ENCODE measurements around the gene RASGEF1B. TPM values are rescaled to one million over a fixed set of nuclear protein-coding genes. Genes with fewer than 3 reads are reported as not detected.
A peak's percentile ranks its signal among the peaks of the same experiment; 100 is the strongest.

The RASGEF1B gene
- total and polyA plus RNA-seq, 5 donors from 2014 or later = 1.1 to 28.0 (median 2.4) TPM

DNA sequence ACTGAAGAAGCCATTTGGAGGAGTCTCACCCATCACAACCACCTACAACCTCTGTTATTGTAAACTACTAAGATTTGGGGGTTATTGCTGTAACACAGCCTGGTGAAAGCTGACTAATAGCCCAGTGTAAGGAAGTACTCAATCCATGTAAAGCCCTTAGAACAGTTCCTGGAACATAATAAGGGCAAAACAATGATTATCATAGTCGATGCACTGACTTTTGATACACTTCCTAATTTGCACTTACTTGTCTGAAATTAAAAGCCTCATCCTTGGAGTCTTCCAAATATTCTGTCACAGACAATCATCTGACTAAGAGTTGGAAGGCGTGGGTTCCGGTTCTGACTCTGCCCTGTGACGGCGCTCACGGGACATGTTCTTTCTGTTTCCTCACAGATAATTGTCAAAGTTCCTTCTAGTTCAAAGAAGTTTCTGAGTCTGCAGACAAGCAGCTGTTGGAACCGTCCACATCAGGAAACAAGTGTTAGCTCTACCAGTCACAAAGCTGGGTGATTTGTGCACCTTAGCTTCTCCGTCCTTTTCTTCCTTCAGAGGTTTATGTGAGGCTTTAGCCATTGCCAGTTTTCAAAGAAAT is 33.4 kb upstream of the RASGEF1B start:
- peak; percentile 37 to 88 (median 61) for DNase-seq
- H3K36me3 Mint-ChIP-seq = no peaks in the 10 kb centered on the region
- Histone ChIP-seq H3K4me3 (ENCODE audit: low read depth, low read length) (peak overlapping the region; percentile 56), H3K27me3 (ENCODE audit: control insufficient read depth, insufficient read depth, low read length) (no peaks in the 10 kb centered on the region), H3K9me3 (ENCODE audit: control insufficient read depth in 2 of 2, low read length in 2 of 2) (no peaks in the 10 kb centered on the region), H3K27ac (ENCODE audit: insufficient read depth, low read length, poor library complexity, severe bottlenecking) (peak overlapping the region; percentile 48), H3K4me1 (ENCODE audit: control insufficient read depth, insufficient read depth, low read length, poor library complexity, severe bottlenecking) (peaks cover 9% of the 10 kb centered on the region), H3K36me3 (ENCODE audit: control insufficient read depth, insufficient read depth, low read length) (no peaks in the 10 kb centered on the region)
- H3K27ac Mint-ChIP-seq = peak overlapping the region; percentile 84 to 86 (median 85)
- peak; percentile 78 to 80 for ATAC-seq (ENCODE audit: low read depth in 2 of 2)
- peaks cover 16 to 25% (median 18%) of the 10 kb centered on the region in 4 donors for H3K4me1 Mint-ChIP-seq
- H3K4me3 Mint-ChIP-seq = peak overlapping the region; percentile 0 to 76 (median 62)
- no peaks in the 10 kb centered on the region for H3K27me3 Mint-ChIP-seq
- no peaks in the 10 kb centered on the region for H3K9me3 Mint-ChIP-seq

DNA sequence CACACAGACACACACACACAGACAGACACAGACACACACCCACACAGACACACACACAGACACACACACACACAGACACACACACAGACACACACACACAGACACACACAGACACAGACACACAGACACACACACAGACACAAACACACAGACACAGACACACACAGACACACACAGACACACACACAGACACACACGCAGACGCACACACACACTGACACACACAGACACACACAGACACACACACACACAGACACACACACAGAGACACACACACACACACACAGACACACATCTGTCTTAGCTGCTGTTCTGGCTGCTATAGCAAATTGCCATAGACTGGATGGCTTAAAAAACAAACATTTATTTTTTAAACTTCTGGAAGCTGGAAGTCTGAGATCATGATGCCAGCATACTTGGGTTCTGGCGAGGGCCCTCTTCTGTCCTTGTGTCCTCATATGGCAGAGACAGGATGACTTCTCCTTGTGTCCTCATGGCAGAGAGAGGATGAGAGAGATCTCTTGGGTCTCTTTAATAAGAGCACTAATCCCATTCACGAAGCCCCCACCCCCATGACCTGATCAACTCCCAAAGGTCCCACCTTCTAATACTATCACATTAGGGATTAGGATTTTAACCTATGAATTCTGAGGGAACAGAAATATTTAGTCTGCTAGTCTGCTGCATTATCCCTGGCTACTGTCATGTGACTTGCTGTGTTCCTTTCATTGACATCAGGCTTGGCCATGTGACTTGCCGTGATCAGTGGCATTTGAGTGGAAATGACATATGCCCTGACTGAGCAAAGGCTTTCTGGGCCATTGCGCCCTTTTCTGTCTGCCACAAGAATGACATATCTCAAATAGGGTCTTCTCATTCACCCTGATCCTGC is 32.7 kb upstream of the RASGEF1B start:
- Histone ChIP-seq H3K4me3 (ENCODE audit: low read depth, low read length) (peak overlapping the region; percentile 56), H3K9me3 (ENCODE audit: control insufficient read depth in 2 of 2, low read length in 2 of 2) (no peaks in the 10 kb centered on the region), H3K36me3 (ENCODE audit: control insufficient read depth, insufficient read depth, low read length) (no peaks in the 10 kb centered on the region), H3K4me1 (ENCODE audit: control insufficient read depth, insufficient read depth, low read length, poor library complexity, severe bottlenecking) (peaks cover 9% of the 10 kb centered on the region), H3K27me3 (ENCODE audit: control insufficient read depth, insufficient read depth, low read length) (no peaks in the 10 kb centered on the region), H3K27ac (ENCODE audit: insufficient read depth, low read length, poor library complexity, severe bottlenecking) (no peak overlapping the region)
- Mint-ChIP-seq H3K9me3 (no peaks in the 10 kb centered on the region), H3K27ac (peak overlapping the region; percentile 78 to 92 (median 84)), H3K27me3 (no peaks in the 10 kb centered on the region), H3K36me3 (no peaks in the 10 kb centered on the region), H3K4me1 (peaks cover 17 to 25% (median 18%) of the 10 kb centered on the region in 4 donors), H3K4me3 (no peak overlapping the region)
- ATAC-seq (ENCODE audit: low read depth in 2 of 2) = peak; percentile 22 to 41
- DNase-seq = peak in 1 of 3 donors; percentile 6

DNA sequence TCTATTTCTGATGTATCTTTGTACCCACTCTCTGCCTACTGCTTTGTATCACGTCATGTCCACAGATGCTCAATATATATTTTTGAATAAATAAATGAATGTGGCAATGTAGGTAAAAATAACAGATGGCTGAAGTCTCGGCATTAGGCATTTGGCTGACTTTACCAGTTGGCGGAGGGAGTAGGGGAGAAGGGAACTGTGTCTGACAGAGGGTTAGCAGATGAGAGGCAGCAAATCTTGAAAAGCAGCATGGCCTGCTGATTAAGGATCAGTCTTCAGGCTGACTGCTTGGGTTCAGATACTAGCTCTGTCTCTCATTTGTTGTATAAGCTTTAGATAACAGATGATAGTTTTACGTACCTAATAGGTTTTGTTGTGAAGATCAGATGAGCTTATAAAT is 31.9 kb upstream of the RASGEF1B start:
- H3K27me3 ChIP-seq (ENCODE audit: control insufficient read depth, insufficient read depth, low read length) = no peaks in the 10 kb centered on the region
- no peak for DNase-seq
- H3K4me1 ChIP-seq (ENCODE audit: control insufficient read depth, insufficient read depth, low read length, poor library complexity, severe bottlenecking) = peaks cover 9% of the 10 kb centered on the region
- peak overlapping the region; percentile 78 to 92 (median 84) for H3K27ac Mint-ChIP-seq
- no peak overlapping the region for H3K4me3 Mint-ChIP-seq
- no peaks in the 10 kb centered on the region for H3K9me3 Mint-ChIP-seq
- H3K36me3 ChIP-seq (ENCODE audit: control insufficient read depth, insufficient read depth, low read length) = no peaks in the 10 kb centered on the region
- H3K27me3 Mint-ChIP-seq = no peaks in the 10 kb centered on the region
- peaks cover 17 to 25% (median 18%) of the 10 kb centered on the region in 4 donors for H3K4me1 Mint-ChIP-seq
- H3K27ac ChIP-seq (ENCODE audit: insufficient read depth, low read length, poor library complexity, severe bottlenecking) = no peak overlapping the region
- no peaks in the 10 kb centered on the region for H3K36me3 Mint-ChIP-seq
- H3K4me3 ChIP-seq (ENCODE audit: low read depth, low read length) = no peak overlapping the region
- H3K9me3 ChIP-seq (ENCODE audit: control insufficient read depth in 2 of 2, low read length in 2 of 2) = no peaks in the 10 kb centered on the region
- no peak for ATAC-seq (ENCODE audit: low read depth in 2 of 2)

DNA sequence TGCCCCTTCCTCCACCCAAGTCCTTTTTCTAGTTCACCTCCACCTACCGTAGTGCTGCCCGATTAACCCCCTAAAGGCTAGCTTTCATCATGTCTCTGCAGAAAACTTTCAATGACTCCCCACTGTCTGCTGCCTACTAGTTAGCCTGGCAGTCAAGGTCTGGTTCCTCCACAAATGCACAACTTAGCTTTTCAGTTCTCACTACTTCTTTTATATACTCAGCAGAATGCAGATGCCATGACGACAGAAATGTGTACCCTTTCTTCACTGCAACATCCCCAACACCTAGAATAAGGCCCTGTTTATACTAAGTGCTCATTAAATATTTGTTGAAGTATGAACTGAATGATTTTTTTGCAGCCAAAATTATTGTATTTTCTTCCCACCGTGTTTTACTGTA is 30.9 kb upstream of the RASGEF1B start:
- peaks cover 9% of the 10 kb centered on the region for H3K4me1 ChIP-seq (ENCODE audit: control insufficient read depth, insufficient read depth, low read length, poor library complexity, severe bottlenecking)
- peaks cover 17 to 25% (median 18%) of the 10 kb centered on the region in 4 donors for H3K4me1 Mint-ChIP-seq
- no peaks in the 10 kb centered on the region for H3K9me3 Mint-ChIP-seq
- H3K4me3 ChIP-seq (ENCODE audit: low read depth, low read length) = no peak overlapping the region
- H3K36me3 Mint-ChIP-seq = no peaks in the 10 kb centered on the region
- H3K9me3 ChIP-seq (ENCODE audit: control insufficient read depth in 2 of 2, low read length in 2 of 2) = no peaks in the 10 kb centered on the region
- H3K27me3 Mint-ChIP-seq = no peaks in the 10 kb centered on the region
- no peaks in the 10 kb centered on the region for H3K36me3 ChIP-seq (ENCODE audit: control insufficient read depth, insufficient read depth, low read length)
- no peak for ATAC-seq (ENCODE audit: low read depth in 2 of 2)
- H3K27ac Mint-ChIP-seq = peak overlapping the region in 1 of 3 donors; percentile 84
- DNase-seq = no peak
- no peak overlapping the region for H3K27ac ChIP-seq (ENCODE audit: insufficient read depth, low read length, poor library complexity, severe bottlenecking)
- H3K27me3 ChIP-seq (ENCODE audit: control insufficient read depth, insufficient read depth, low read length) = no peaks in the 10 kb centered on the region
- no peak overlapping the region for H3K4me3 Mint-ChIP-seq

DNA sequence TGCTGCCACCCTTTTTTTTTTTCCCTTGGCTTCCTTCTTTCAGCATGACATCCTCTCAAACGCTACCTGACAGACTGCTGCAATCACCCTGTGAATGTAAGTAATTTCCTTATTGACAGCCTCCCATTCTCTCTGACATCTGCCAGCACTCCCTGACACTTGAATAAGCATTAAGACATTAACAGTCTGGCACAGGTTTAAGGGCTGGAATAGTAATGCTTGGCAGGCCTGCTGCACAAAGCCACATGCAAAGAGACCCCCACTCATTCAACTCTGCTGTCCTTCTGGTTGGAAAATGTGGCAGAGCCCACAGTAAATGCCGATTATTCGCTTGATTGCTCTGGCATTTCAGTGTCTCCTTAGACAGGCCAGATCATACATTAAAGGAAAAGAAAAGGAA is 28.1 kb upstream of the RASGEF1B start:
- no peak for ATAC-seq (ENCODE audit: low read depth in 2 of 2)
- Histone ChIP-seq H3K27me3 (ENCODE audit: control insufficient read depth, insufficient read depth, low read length) (no peaks in the 10 kb centered on the region), H3K36me3 (ENCODE audit: control insufficient read depth, insufficient read depth, low read length) (no peaks in the 10 kb centered on the region), H3K27ac (ENCODE audit: insufficient read depth, low read length, poor library complexity, severe bottlenecking) (no peak overlapping the region), H3K4me3 (ENCODE audit: low read depth, low read length) (no peak overlapping the region), H3K9me3 (ENCODE audit: control insufficient read depth in 2 of 2, low read length in 2 of 2) (no peaks in the 10 kb centered on the region), H3K4me1 (ENCODE audit: control insufficient read depth, insufficient read depth, low read length, poor library complexity, severe bottlenecking) (no peaks in the 10 kb centered on the region)
- DNase-seq = no peak
- Mint-ChIP-seq H3K27ac (peak overlapping the region in 1 of 3 donors; percentile 7), H3K4me3 (no peak overlapping the region), H3K36me3 (no peaks in the 10 kb centered on the region), H3K27me3 (no peaks in the 10 kb centered on the region), H3K9me3 (no peaks in the 10 kb centered on the region), H3K4me1 (peaks cover 5 to 13% (median 11%) of the 10 kb centered on the region in 4 donors)

DNA sequence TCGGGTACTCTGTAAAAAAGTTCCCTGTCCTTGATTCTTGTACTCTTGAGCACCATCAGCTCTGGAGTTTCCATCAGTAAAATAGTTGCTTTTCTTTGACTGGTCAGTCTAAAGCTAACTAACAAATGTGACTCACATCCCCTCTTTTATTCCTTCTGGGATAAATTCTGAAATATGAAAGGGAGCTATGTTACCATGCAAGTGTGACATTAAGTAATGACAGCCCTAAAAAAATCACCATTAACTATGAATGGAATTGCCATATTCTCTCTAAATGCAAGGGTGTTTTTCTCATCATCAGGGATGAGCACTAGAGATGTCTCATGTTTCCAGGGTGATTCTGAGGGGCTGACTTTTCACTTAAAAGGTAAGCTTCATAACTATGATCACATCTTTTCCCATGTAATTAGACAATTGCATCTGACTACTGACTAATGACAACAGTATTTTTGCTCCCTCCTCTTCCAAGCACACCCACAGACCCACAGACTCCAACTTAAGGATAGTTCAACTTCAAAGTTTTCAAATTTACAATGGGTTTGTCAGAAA is 26.9 kb upstream of the RASGEF1B start:
- Mint-ChIP-seq H3K9me3 (no peaks in the 10 kb centered on the region), H3K36me3 (no peaks in the 10 kb centered on the region), H3K4me1 (peaks cover 9 to 17% (median 12%) of the 10 kb centered on the region in 4 donors), H3K4me3 (no peak overlapping the region), H3K27ac (peak overlapping the region in 1 of 3 donors; percentile 60), H3K27me3 (no peaks in the 10 kb centered on the region)
- H3K36me3 ChIP-seq (ENCODE audit: control insufficient read depth, insufficient read depth, low read length) = no peaks in the 10 kb centered on the region
- H3K27ac ChIP-seq (ENCODE audit: insufficient read depth, low read length, poor library complexity, severe bottlenecking) = no peak overlapping the region
- no peak for ATAC-seq (ENCODE audit: low read depth in 2 of 2)
- no peak for DNase-seq
- no peaks in the 10 kb centered on the region for H3K9me3 ChIP-seq (ENCODE audit: control insufficient read depth in 2 of 2, low read length in 2 of 2)
- no peaks in the 10 kb centered on the region for H3K27me3 ChIP-seq (ENCODE audit: control insufficient read depth, insufficient read depth, low read length)
- H3K4me1 ChIP-seq (ENCODE audit: control insufficient read depth, insufficient read depth, low read length, poor library complexity, severe bottlenecking) = peaks cover 8% of the 10 kb centered on the region
- no peak overlapping the region for H3K4me3 ChIP-seq (ENCODE audit: low read depth, low read length)

DNA sequence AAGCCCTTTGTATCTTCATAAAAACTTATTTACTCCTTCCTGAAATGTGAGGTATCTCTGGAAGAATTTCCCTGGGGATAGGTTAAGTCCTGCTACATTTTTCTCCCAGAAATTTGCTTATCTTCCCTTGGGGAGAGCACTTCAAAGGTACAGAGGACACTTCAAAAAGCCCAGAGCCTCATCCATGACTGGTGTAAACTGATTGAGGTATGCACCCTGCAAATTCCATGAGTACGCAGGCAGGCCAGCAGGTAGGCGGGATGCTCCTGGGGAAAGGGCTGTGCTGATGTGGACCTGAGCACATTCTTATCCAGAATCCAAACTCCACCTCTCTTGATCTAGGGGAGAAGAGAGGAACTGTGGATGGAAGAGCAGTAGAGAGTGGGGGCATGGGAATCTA is 26.3 kb upstream of the RASGEF1B start:
- H3K27ac Mint-ChIP-seq = peak overlapping the region in 1 of 3 donors; percentile 60
- peaks cover 12% of the 10 kb centered on the region for H3K4me1 ChIP-seq (ENCODE audit: control insufficient read depth, insufficient read depth, low read length, poor library complexity, severe bottlenecking)
- no peak for ATAC-seq (ENCODE audit: low read depth in 2 of 2)
- H3K27me3 ChIP-seq (ENCODE audit: control insufficient read depth, insufficient read depth, low read length) = no peaks in the 10 kb centered on the region
- no peaks in the 10 kb centered on the region for H3K9me3 Mint-ChIP-seq
- peaks cover 9 to 20% (median 15%) of the 10 kb centered on the region in 4 donors for H3K4me1 Mint-ChIP-seq
- no peaks in the 10 kb centered on the region for H3K9me3 ChIP-seq (ENCODE audit: control insufficient read depth in 2 of 2, low read length in 2 of 2)
- no peaks in the 10 kb centered on the region for H3K36me3 ChIP-seq (ENCODE audit: control insufficient read depth, insufficient read depth, low read length)
- H3K27me3 Mint-ChIP-seq = no peaks in the 10 kb centered on the region
- no peak overlapping the region for H3K27ac ChIP-seq (ENCODE audit: insufficient read depth, low read length, poor library complexity, severe bottlenecking)
- no peak for DNase-seq
- H3K36me3 Mint-ChIP-seq = no peaks in the 10 kb centered on the region
- H3K4me3 ChIP-seq (ENCODE audit: low read depth, low read length) = no peak overlapping the region
- H3K4me3 Mint-ChIP-seq = no peak overlapping the region
